Esophagus muscularis mucosa (tissue), 4 donors: Measurements from ENCODE around the gene ZFHX3. TPM values are rescaled to one million over a fixed set of nuclear protein-coding genes. Genes with fewer than 3 reads are reported as not detected.

Experiments used
- DNase-seq: peaks from one replicate; pipeline ENCODE4 v3.0.0-alpha.2; 2017; ENCODE audit errors: extremely low spot score
- H3K27ac ChIP-seq, 4 donors: fragments of 200-600 bp; sonication (generic); replicated peaks in 1 of 4; 1 replicate in 3 of 4; 2 replicates in 1 of 4; pipeline ENCODE4 v1.5.1; 2016 to 2019; ENCODE audit warnings: mild to moderate bottlenecking in 1 of 4
- H3K27me3 ChIP-seq, 4 donors: fragments of 200-600 bp; sonication (generic); one replicate each; pipeline versions ENCODE4 v1.5.1 to v1.6.0; 2016 to 2019
- H3K36me3 ChIP-seq, 4 donors: fragments of 200-600 bp; sonication (generic); one replicate each; pipeline ENCODE4 v1.5.1; 2016 to 2019
- H3K4me1 ChIP-seq, 4 donors: fragments of 200-600 bp; sonication (generic); one replicate each; pipeline ENCODE4 v1.5.1; 2016 to 2019
- H3K4me3 ChIP-seq, 4 donors: fragments of 200-600 bp; sonication (generic); 1 replicate in 2 of 4; 2 replicates in 2 of 4; pipeline ENCODE4 v1.5.1; 2016 to 2019; ENCODE audit warnings: mild to moderate bottlenecking in 4 of 4, moderate library complexity in 1 of 4
- H3K9me3 ChIP-seq, 4 donors: fragments of 200-600 bp; sonication (generic); 1 replicate in 3 of 4; 2 replicates in 1 of 4; pipeline ENCODE4 v1.5.1; 2016 to 2019
- CTCF ChIP-seq, 3 experiments: fragments of 200-600 bp in 2 of 3; fragments of 450-650 bp in 1 of 3; sonication (generic) in 2 of 3; IDR thresholded peaks; one replicate each; pipeline ENCODE4 v1.5.1; 2017 to 2019; ENCODE audit warnings: antibody characterized with exemption in 3 of 3, mild to moderate bottlenecking in 2 of 3, moderate library complexity in 1 of 3
- EP300 ChIP-seq: sonication (generic); formaldehyde crosslinking; IDR thresholded peaks from one replicate; pipeline ENCODE4 v1.6.1; 2017; ENCODE audit warnings: antibody characterized with exemption
- POLR2A ChIP-seq: fragments of 450-650 bp; IDR thresholded peaks from one replicate; pipeline ENCODE4 v1.6.1; 2017; ENCODE audit warnings: antibody characterized with exemption, moderate library complexity, mild to moderate bottlenecking, low read depth
- POLR2AphosphoS5 ChIP-seq, 2 donors: sonication (generic); formaldehyde crosslinking; IDR thresholded peaks; one replicate each; pipeline ENCODE4 v1.6.1; 2017; ENCODE audit warnings: antibody characterized with exemption in 2 of 2
- WGBS: methylation state at CpG from one replicate; pipeline ENCODE4 v1.1.5; 2018; 5-methylcytosine and 5-hydroxymethylcytosine counted together
- intact Hi-C: fragments of 100-400 bp; cut with DNase I; formaldehyde crosslinking; loops from one replicate; pipeline ENCODE4 v1.15.1; 2023
- total RNA-seq, 4 donors: library from RNA; depleted of rRNA; stranded (reverse); fragments of >200 nt; gene quantifications; one replicate each; pipeline versions ENCODE4 v1.1.0 to v1.2.1, GENCODE V29; 2016

ZFHX3 gene
- total RNA-seq, 4 donors from 2014 or later = 25.7 to 53.0 (median 30.6) TPM

- WGBS = 93% methylated on average over 19 of the region's 19 CpGs
- H3K27ac ChIP-seq = peak overlapping the region in 2 of 4 donors; percentile 20 to 34
- intact Hi-C loops = no loop called here
- DNase-seq = no peak
- no peaks in the 10 kb centered on the region for H3K9me3 ChIP-seq
- H3K36me3 ChIP-seq = peaks cover 0 to 7% (median 0%) of the 10 kb centered on the region in 4 donors
- TF ChIP-seq POLR2A (no peak), EP300 (no peak), POLR2AphosphoS5 (IDR thresholded peaks at IDR 0.05) (no peak), CTCF (IDR thresholded peaks at IDR 0.05) (no peak)
- no peak overlapping the region for H3K4me3 ChIP-seq
- H3K27me3 ChIP-seq = no peaks in the 10 kb centered on the region
- H3K4me1 ChIP-seq = peaks cover 18 to 28% (median 23%) of the 10 kb centered on the region in 4 donors
Measured at GRCh38 chr16:72878301-72879269, 169.3 kb downstream of the ZFHX3 start.

GRCh38 chr16:72877374-72878028 is 170.4 kb downstream of the ZFHX3 start:
- peak overlapping the region in 2 of 4 donors; percentile 20 to 49 for H3K27ac ChIP-seq
- 50% methylated on average over 12 of the region's 12 CpGs for WGBS

GRCh38 chr16:72876981-72877373 is 171.0 kb downstream of the ZFHX3 start:
- TF ChIP-seq POLR2A = no peak
- no peak for TF ChIP-seq EP300
- TF ChIP-seq POLR2AphosphoS5 (IDR thresholded peaks at IDR 0.05) = no peak
- no peak for TF ChIP-seq CTCF (IDR thresholded peaks at IDR 0.05)
- Histone ChIP-seq H3K27ac (peak overlapping the region in 3 of 4 donors; percentile 2 to 49 (median 15)), H3K36me3 (peaks cover 0 to 7% (median 0%) of the 10 kb centered on the region in 4 donors), H3K4me1 (peaks cover 18 to 28% (median 23%) of the 10 kb centered on the region in 4 donors), H3K9me3 (no peaks in the 10 kb centered on the region), H3K27me3 (no peaks in the 10 kb centered on the region), H3K4me3 (no peak overlapping the region)
- WGBS = 94% methylated on average over 9 of the region's 9 CpGs
- DNase-seq = no peak
- intact Hi-C loops = no loop called here

More at GRCh38 chr16:72877374-72878028, 170.4 kb downstream of the ZFHX3 start:
- Histone ChIP-seq H3K4me1 (peaks cover 18 to 28% (median 23%) of the 10 kb centered on the region in 4 donors), H3K36me3 (peaks cover 0 to 7% (median 0%) of the 10 kb centered on the region in 4 donors), H3K4me3 (no peak overlapping the region), H3K9me3 (no peaks in the 10 kb centered on the region), H3K27me3 (no peaks in the 10 kb centered on the region)
- intact Hi-C loops = no loop called here
- TF ChIP-seq POLR2AphosphoS5 (IDR thresholded peaks at IDR 0.05) = no peak
- no peak for TF ChIP-seq POLR2A
- TF ChIP-seq EP300 = no peak
- no peak for DNase-seq

GRCh38 chr16:72876221-72876620 is 171.7 kb downstream of the ZFHX3 start:
- no peak for DNase-seq
- Histone ChIP-seq H3K27me3 (no peaks in the 10 kb centered on the region), H3K4me1 (peaks cover 18 to 28% (median 23%) of the 10 kb centered on the region in 4 donors), H3K9me3 (no peaks in the 10 kb centered on the region), H3K27ac (peak overlapping the region in 1 of 4 donors; percentile 15), H3K4me3 (no peak overlapping the region), H3K36me3 (peaks cover 0 to 7% (median 0%) of the 10 kb centered on the region in 4 donors)
- TF ChIP-seq POLR2A (no peak), EP300 (no peak), CTCF (IDR thresholded peaks at IDR 0.05) (no peak), POLR2AphosphoS5 (IDR thresholded peaks at IDR 0.05) (no peak)
- 43% methylated on average over 8 of the region's 8 CpGs for WGBS
- intact Hi-C loops = no loop called here
